ENCODE measurements around the gene PALM3.

Gene PALM3

GRCh38 chr19:14061751-14062557 lies at the start of gene PALM3:
PALM3 (minus strand) TSS chr19:14062076; CDS start chr19:14061980, 96 bp downstream.
- no peak for DNase-seq

GRCh38 chr19:14111486-14111885 lies 49.6 kb upstream of the PALM3 start:
- no peak for DNase-seq

GRCh38 chr19:14110650-14111049 lies 48.8 kb upstream of the PALM3 start:
- DNase-seq, result no peak

- no peak for DNase-seq
Measured at GRCh38 chr19:14107581-14108461, 45.9 kb upstream of the PALM3 start.

- DNase-seq, result no peak
Measured at GRCh38 chr19:14106840-14107239, 45.0 kb upstream of the PALM3 start.

GRCh38 chr19:14105680-14106079 lies 43.8 kb upstream of the PALM3 start:
- no peak for DNase-seq

GRCh38 chr19:14103310-14103709 lies 41.4 kb upstream of the PALM3 start:
- DNase-seq, result no peak

- no peak for DNase-seq
Measured at GRCh38 chr19:14102756-14103155, 40.9 kb upstream of the PALM3 start.

GRCh38 chr19:14102102-14102696 lies 40.3 kb upstream of the PALM3 start:
- no peak for DNase-seq

GRCh38 chr19:14101003-14101545 lies 39.2 kb upstream of the PALM3 start:
- no peak for DNase-seq

GRCh38 chr19:14097532-14098151 lies 35.8 kb upstream of the PALM3 start:
- DNase-seq, result no peak

GRCh38 chr19:14096272-14096992 lies 34.6 kb upstream of the PALM3 start:
- DNase-seq, result no peak

- DNase-seq, result no peak
Measured at GRCh38 chr19:14094854-14095253, 33.0 kb upstream of the PALM3 start.

- DNase-seq, result no peak
Measured at GRCh38 chr19:14093117-14093823, 31.4 kb upstream of the PALM3 start.

- no peak for DNase-seq
Measured at GRCh38 chr19:14091813-14092462, 30.1 kb upstream of the PALM3 start.

- DNase-seq, result peak; percentile 69
Measured at GRCh38 chr19:14091081-14091812, 29.4 kb upstream of the PALM3 start.

GRCh38 chr19:14090509-14091080 lies 28.7 kb upstream of the PALM3 start, which contains the start of gene SAMD1:
SAMD1 (minus strand) TSS chr19:14090751.
- DNase-seq, result peak; percentile 90

GRCh38 chr19:14089662-14090508 lies 28.0 kb upstream of the PALM3 start:
- DNase-seq, result peak; percentile 44

GRCh38 chr19:14089412-14089661 lies 27.5 kb upstream of the PALM3 start:
- DNase-seq, result peak; percentile 35

All from CD4-positive, alpha-beta T cell treated with Interleukin-10 for 1 hour (primary cell).